HEK293 (cell line): ENCODE measurements around the gene RNH1.

Experiments
- CTCF ChIA-PET: fragments of 350-600 bp; formaldehyde crosslinking; extraction: SDS; loops from one replicate; lab custom pipeline; 2021; ENCODE audit warnings: antibody characterized with exemption; lab: Yijun Ruan, JAX
- POLR2A ChIA-PET: fragments of 300-600 bp; formaldehyde crosslinking; extraction: SDS; loops from one replicate; lab custom pipeline; 2020; ENCODE audit warnings: antibody characterized with exemption, inconsistent platforms; lab: Yijun Ruan, JAX
- H3K27ac ChIP-seq: fragments of 200-500 bp; sonication (Bioruptor generic); 2 replicates; pipeline ENCODE4 v1.5.1; 2014; ENCODE audit warnings: low read depth, low read length, control low read depth, inconsistent platforms; ENCODE audit errors: extremely low read depth
- H3K36me3 ChIP-seq, 2 experiments: fragments of 200-500 bp in 1 of 2; sonication (Bioruptor generic) in 1 of 2; 1 replicate in 1 of 2; 2 replicates in 1 of 2; pipeline ENCODE4 v1.5.1; 2014 to 2017; ENCODE audit warnings: inconsistent platforms in 2 of 2, low read length in 2 of 2; ENCODE audit not compliant: control insufficient read depth in 2 of 2, insufficient read depth in 1 of 2
- H3K4me1 ChIP-seq: fragments of 200-500 bp; sonication (Bioruptor generic); 2 replicates; pipeline ENCODE4 v1.5.1; 2014; ENCODE audit warnings: mild to moderate bottlenecking, low read length, inconsistent platforms; ENCODE audit not compliant: control insufficient read depth, insufficient read depth
- H3K4me3 ChIP-seq: 2 replicates; pipeline ENCODE4 v1.5.1; 2011; ENCODE audit warnings: low read depth, mild to moderate bottlenecking, control low read depth, low read length, moderate library complexity
- H3K9me3 ChIP-seq: fragments of 200-500 bp; sonication (Bioruptor generic); 2 replicates; pipeline ENCODE4 v1.5.1; 2014; ENCODE audit warnings: low read depth, low read length, inconsistent platforms; ENCODE audit not compliant: control insufficient read depth, insufficient read depth
- BCL11B ChIP-seq: fragments of 450-650 bp; formaldehyde crosslinking; IDR thresholded peaks from 2 replicates; pipeline ENCODE4 v1.5.1; 2016; ENCODE audit warnings: low read depth, missing biosample characterization, missing genetic modification characterization
- GLIS2 ChIP-seq: fragments of 450-650 bp; formaldehyde crosslinking; IDR thresholded peaks from 2 replicates; pipeline ENCODE4 v1.5.1; 2016; ENCODE audit warnings: missing biosample characterization, missing genetic modification characterization
- KLF10 ChIP-seq: fragments of 450-650 bp; IDR thresholded peaks from 2 replicates; pipeline ENCODE4 v1.5.1; 2018; ENCODE audit warnings: missing biosample characterization, mild to moderate bottlenecking, missing genetic modification characterization
- TRIM28 ChIP-seq: IDR thresholded peaks from 2 replicates; pipeline ENCODE4 v1.6.1; 2011; ENCODE audit warnings: low read length, control low read depth, borderline replicate concordance
- ZBTB1 ChIP-seq: fragments of 450-650 bp; formaldehyde crosslinking; IDR thresholded peaks from 2 replicates; pipeline ENCODE4 v1.5.1; 2016; ENCODE audit warnings: missing biosample characterization, missing genetic modification characterization
- ZIC2 ChIP-seq: fragments of 450-650 bp; formaldehyde crosslinking; IDR thresholded peaks from 2 replicates; pipeline ENCODE4 v1.5.1; 2016; ENCODE audit warnings: missing biosample characterization, missing genetic modification characterization
- ZNF10 ChIP-seq: fragments of 450-650 bp; formaldehyde crosslinking; IDR thresholded peaks from 2 replicates; pipeline ENCODE4 v1.5.1; 2017; ENCODE audit warnings: missing biosample characterization, missing genetic modification characterization
- ZNF169 ChIP-seq: fragments of 450-650 bp; formaldehyde crosslinking; IDR thresholded peaks from 2 replicates; pipeline ENCODE4 v1.5.1; 2016; ENCODE audit warnings: missing biosample characterization, missing genetic modification characterization
- ZNF274 ChIP-seq, 2 experiments: fragments of 200-500 bp in 1 of 2; fragments of 450-650 bp in 1 of 2; sonication (Bioruptor generic) in 1 of 2; formaldehyde crosslinking in 1 of 2; IDR thresholded peaks; 2 replicates each; pipeline versions ENCODE4 v1.5.1 to v1.6.1; 2014 to 2016; ENCODE audit warnings: borderline replicate concordance in 1 of 2, inconsistent platforms in 1 of 2, low read length in 1 of 2, missing biosample characterization in 1 of 2, missing genetic modification characterization in 1 of 2
- ZNF600 ChIP-seq: fragments of 450-650 bp; formaldehyde crosslinking; IDR thresholded peaks from 2 replicates; pipeline ENCODE4 v1.5.1; 2016; ENCODE audit warnings: missing biosample characterization, missing genetic modification characterization
- ZNF692 ChIP-seq: fragments of 450-650 bp; formaldehyde crosslinking; IDR thresholded peaks from 2 replicates; pipeline ENCODE4 v1.5.1; 2016; ENCODE audit warnings: missing biosample characterization, missing genetic modification characterization
- ZNF701 ChIP-seq: fragments of 450-650 bp; formaldehyde crosslinking; IDR thresholded peaks from 2 replicates; pipeline ENCODE4 v1.5.1; 2016; ENCODE audit warnings: missing biosample characterization, missing genetic modification characterization
- ZNF792 ChIP-seq: fragments of 450-650 bp; formaldehyde crosslinking; IDR thresholded peaks from 2 replicates; pipeline ENCODE4 v1.5.1; 2016; ENCODE audit warnings: missing biosample characterization, missing genetic modification characterization
- TF ChIP-seq, protein P1 (sequence below): fragments of 450-650 bp; formaldehyde crosslinking; IDR thresholded peaks from 2 replicates; pipeline ENCODE4 v1.5.1; 2016; ENCODE audit warnings: missing biosample characterization, missing genetic modification characterization, low read depth

RNH1 gene

GRCh38 chr11:539971-540481 lies 33.0 kb upstream of the RNH1 start (continued):
- TF ChIP-seq BCL11B (no peak), ZNF701 (no peak), ZNF169 (tag by site-specific recombination) (no peak), ZBTB1 (no peak), ZIC2 (tag by site-specific recombination) (no peak; the same call in 1 of the 2 replicates), ZNF274 (IDR thresholded peaks at IDR 0.05; ENCODE audit: low read length) (no peak), ZNF274 (tag by site-specific recombination; IDR thresholded peaks at IDR 0.05; ENCODE audit: borderline replicate concordance) (no peak), TRIM28 (no peak), ZNF792 (tag by site-specific recombination) (no peak)
- TF ChIP-seq, protein P1, sequence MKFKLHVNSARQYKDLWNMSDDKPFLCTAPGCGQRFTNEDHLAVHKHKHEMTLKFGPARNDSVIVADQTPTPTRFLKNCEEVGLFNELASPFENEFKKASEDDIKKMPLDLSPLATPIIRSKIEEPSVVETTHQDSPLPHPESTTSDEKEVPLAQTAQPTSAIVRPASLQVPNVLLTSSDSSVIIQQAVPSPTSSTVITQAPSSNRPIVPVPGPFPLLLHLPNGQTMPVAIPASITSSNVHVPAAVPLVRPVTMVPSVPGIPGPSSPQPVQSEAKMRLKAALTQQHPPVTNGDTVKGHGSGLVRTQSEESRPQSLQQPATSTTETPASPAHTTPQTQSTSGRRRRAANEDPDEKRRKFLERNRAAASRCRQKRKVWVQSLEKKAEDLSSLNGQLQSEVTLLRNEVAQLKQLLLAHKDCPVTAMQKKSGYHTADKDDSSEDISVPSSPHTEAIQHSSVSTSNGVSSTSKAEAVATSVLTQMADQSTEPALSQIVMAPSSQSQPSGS (tag by site-specific recombination): no peak

DNA sequence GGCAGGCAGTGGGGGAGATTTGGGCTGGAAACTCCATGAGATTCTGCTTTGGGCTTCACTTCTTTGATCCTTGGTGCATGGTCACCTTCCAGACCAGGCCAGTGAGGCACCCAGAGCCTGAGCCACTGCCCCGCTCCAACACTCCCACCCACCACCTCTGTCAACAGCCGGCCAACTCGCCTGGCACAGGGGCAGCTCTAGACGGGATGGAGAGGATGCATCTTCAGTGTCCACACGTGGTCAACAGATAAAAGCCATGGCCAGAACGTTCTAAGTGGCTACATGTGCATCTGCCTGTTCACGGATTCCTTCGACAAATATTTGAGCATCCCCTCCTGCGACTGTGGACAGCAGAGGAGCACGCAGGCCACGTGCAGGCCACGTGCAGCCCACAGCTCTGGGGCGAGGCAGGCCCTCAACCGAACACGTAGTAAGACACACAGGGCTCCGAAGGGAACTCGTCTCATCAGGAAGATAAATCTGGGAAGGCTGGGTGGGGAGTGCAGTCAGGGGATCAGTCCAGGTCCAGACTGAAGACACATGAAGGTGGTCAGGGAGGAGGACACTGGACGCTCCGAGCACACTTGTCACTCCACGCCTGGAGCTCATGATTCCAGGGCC lies 31.5 kb upstream of the RNH1 start:
- CTCF ChIA-PET: interaction anchor here (1.3 kb wide), 1 partner anchor 16 kb away, joined by 3 read pairs; no protein-coding TSS in a partner anchor

GRCh38 chr11:537622-538430 lies 30.8 kb upstream of the RNH1 start:
- H3K27ac ChIP-seq: no peak overlapping the region
- H3K4me3 ChIP-seq: peak overlapping the region; percentile 20
- H3K4me1 ChIP-seq: no peaks in the 10 kb centered on the region
- CTCF ChIA-PET: interaction anchor here (1.3 kb wide), 1 partner anchor 17 kb away, joined by 3 read pairs; no protein-coding TSS in a partner anchor
- TF ChIP-seq ZNF692 (tag by site-specific recombination) (no peak), GLIS2 (peak; percentile 36; the same call in 1 of the 2 replicates), KLF10 (tag by site-specific recombination) (no peak)
- TF ChIP-seq, all 188 proteins: peak for 1
- H3K9me3 ChIP-seq: no peaks in the 10 kb centered on the region
- POLR2A ChIA-PET: no interaction called here
- H3K36me3 ChIP-seq: peaks cover 0 to 16% of the 10 kb centered on the region in 2 experiments; a peak in 1 of 3 replicates

More for the DNA sequence above, 31.5 kb upstream of the RNH1 start:
- H3K36me3 ChIP-seq: peaks cover 0 to 8% of the 10 kb centered on the region in 2 experiments; a peak in 1 of 3 replicates
- no peak overlapping the region for H3K4me3 ChIP-seq
- POLR2A ChIA-PET: interaction anchor here (0.7 kb wide), 1 partner anchor 24 kb away, joined by 4 read pairs; no protein-coding TSS in a partner anchor
- H3K9me3 ChIP-seq: no peaks in the 10 kb centered on the region
- H3K4me1 ChIP-seq: no peaks in the 10 kb centered on the region
- H3K27ac ChIP-seq: no peak overlapping the region
- TF ChIP-seq ZNF600 (tag by site-specific recombination) (0 out of 2 replicates have a peak, but pooled peaks have one; percentile 12), ZNF10 (tag by site-specific recombination) (no peak)
- TF ChIP-seq, all 188 proteins: peak for 1
